ENCODE measurements around the gene SLC6A18.

The SLC6A18 gene

DNA sequence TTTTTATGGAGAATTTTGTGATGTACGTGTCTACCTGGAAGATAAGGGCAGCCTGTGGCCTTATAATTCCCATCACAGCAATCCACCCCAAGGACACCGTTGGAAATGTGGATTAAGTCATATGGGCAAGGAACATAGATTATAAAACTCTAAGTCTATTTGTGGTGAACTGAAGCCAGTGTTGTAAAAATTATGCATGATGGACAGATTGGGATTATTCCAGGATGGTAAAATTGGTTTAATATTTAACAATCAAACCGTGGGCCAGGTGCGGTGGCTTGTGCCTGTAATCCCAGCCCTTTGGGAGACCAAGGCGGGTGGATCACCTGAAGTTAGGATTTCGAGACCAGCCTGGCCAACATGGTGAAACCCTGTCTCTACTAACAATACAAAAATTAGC is 36.7 kb upstream of the SLC6A18 start:
- Histone ChIP-seq H3K27me3 (replicated peaks; ENCODE audit: insufficient read depth, low read length) (peaks cover 17% of the 10 kb centered on the region), H3K4me1 (ENCODE audit: low read length) (no peaks in the 10 kb centered on the region), H3K9me3 (replicated peaks; ENCODE audit: insufficient read depth, low read length) (no peaks in the 10 kb centered on the region), H3K79me2 (ENCODE audit: low read length) (no peaks in the 10 kb centered on the region), H3K4me3 (ENCODE audit: low read length) (no peak overlapping the region), H3K4me2 (ENCODE audit: low read depth, low read length) (no peak overlapping the region), H3K27ac (ENCODE audit: low read length) (no peak overlapping the region), H3K36me3 (replicated peaks; ENCODE audit: insufficient read depth, low read length) (no peaks in the 10 kb centered on the region), H3K9me2 (replicated peaks; ENCODE audit: insufficient read depth, low read length) (no peaks in the 10 kb centered on the region), H2AFZ (ENCODE audit: low read length) (no peak overlapping the region), H3K9ac (ENCODE audit: low read length) (no peak overlapping the region), H4K20me1 (ENCODE audit: insufficient read depth, low read length) (no peaks in the 10 kb centered on the region), H3F3A (ENCODE audit: insufficient read depth, low read length) (no peaks in the 10 kb centered on the region)
- no peak for DNase-seq
- TF ChIP-seq, protein P1, sequence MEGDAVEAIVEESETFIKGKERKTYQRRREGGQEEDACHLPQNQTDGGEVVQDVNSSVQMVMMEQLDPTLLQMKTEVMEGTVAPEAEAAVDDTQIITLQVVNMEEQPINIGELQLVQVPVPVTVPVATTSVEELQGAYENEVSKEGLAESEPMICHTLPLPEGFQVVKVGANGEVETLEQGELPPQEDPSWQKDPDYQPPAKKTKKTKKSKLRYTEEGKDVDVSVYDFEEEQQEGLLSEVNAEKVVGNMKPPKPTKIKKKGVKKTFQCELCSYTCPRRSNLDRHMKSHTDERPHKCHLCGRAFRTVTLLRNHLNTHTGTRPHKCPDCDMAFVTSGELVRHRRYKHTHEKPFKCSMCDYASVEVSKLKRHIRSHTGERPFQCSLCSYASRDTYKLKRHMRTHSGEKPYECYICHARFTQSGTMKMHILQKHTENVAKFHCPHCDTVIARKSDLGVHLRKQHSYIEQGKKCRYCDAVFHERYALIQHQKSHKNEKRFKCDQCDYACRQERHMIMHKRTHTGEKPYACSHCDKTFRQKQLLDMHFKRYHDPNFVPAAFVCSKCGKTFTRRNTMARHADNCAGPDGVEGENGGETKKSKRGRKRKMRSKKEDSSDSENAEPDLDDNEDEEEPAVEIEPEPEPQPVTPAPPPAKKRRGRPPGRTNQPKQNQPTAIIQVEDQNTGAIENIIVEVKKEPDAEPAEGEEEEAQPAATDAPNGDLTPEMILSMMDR (IDR thresholded peaks at IDR 0.05; ENCODE audit: low read length), result no peak
- TF ChIP-seq EZH2 (optimal IDR thresholded peaks at IDR 0.05; ENCODE audit: low read depth, low read length) (no peak), EZH2phosphoT487 (IDR thresholded peaks at IDR 0.05; ENCODE audit: low read length) (no peak)

DNA sequence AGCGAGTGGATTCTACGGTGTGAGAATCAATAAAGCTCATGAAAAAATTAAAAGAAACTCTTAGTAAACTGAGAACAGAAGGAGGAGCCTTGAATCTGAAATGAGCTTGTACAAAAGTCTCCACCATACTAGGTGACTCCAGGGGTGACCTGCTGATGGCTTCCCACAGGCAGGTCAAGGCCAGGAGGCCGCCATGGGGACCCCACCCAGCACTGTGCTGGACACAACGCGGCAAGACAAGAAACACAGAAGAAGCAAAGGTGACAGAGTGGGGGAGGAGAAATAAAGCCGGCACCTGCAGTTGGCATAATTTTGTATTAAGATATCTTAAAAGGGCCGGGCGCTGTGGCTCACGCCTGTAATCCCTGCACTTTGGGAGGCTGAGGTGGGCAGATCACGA is 35.9 kb upstream of the SLC6A18 start:
- TF ChIP-seq, protein P1 (IDR thresholded peaks at IDR 0.05; ENCODE audit: low read length), result no peak
- TF ChIP-seq EZH2 (optimal IDR thresholded peaks at IDR 0.05; ENCODE audit: low read depth, low read length), result no peak
- no peak for TF ChIP-seq EZH2phosphoT487 (IDR thresholded peaks at IDR 0.05; ENCODE audit: low read length)

DNA sequence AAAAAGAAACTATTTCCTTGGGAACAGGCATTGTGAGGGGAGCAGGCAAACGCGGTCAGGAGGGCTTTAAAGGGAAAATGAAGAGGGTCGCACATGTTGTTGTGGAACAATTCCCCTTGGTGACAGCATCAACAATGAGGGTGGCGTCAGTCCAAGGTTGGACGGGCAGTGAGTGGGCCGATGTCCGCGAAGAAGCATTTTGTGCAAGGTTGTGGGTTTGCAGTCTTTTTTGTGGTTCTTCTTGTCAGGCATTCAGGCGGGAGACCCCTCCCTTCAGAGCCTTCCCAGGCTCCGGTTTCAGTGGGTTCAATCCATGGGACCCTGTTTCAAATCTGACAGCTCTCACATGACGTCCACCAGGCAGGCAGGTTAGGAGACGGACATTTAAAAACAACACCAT is 34.9 kb upstream of the SLC6A18 start:
- DNase-seq, result no peak
- Histone ChIP-seq H3K4me3 (ENCODE audit: low read length) (no peak overlapping the region), H4K20me1 (ENCODE audit: insufficient read depth, low read length) (no peaks in the 10 kb centered on the region), H3K27me3 (replicated peaks; ENCODE audit: insufficient read depth, low read length) (peaks cover 27% of the 10 kb centered on the region), H3K9me2 (replicated peaks; ENCODE audit: insufficient read depth, low read length) (no peaks in the 10 kb centered on the region), H3K4me2 (ENCODE audit: low read depth, low read length) (no peak overlapping the region), H3K36me3 (replicated peaks; ENCODE audit: insufficient read depth, low read length) (no peaks in the 10 kb centered on the region), H3K79me2 (ENCODE audit: low read length) (no peaks in the 10 kb centered on the region), H2AFZ (ENCODE audit: low read length) (no peak overlapping the region), H3F3A (ENCODE audit: insufficient read depth, low read length) (no peaks in the 10 kb centered on the region), H3K27ac (ENCODE audit: low read length) (no peak overlapping the region), H3K9ac (ENCODE audit: low read length) (no peak overlapping the region), H3K9me3 (replicated peaks; ENCODE audit: insufficient read depth, low read length) (no peaks in the 10 kb centered on the region), H3K4me1 (ENCODE audit: low read length) (no peaks in the 10 kb centered on the region)
- TF ChIP-seq, protein P1 (IDR thresholded peaks at IDR 0.05; ENCODE audit: low read length), result no peak
- TF ChIP-seq EZH2phosphoT487 (IDR thresholded peaks at IDR 0.05; ENCODE audit: low read length) (no peak), EZH2 (optimal IDR thresholded peaks at IDR 0.05; ENCODE audit: low read depth, low read length) (no peak)

More for the DNA sequence above, 35.9 kb upstream of the SLC6A18 start:
- DNase-seq, result no peak
- Histone ChIP-seq H4K20me1 (ENCODE audit: insufficient read depth, low read length) (no peaks in the 10 kb centered on the region), H3K9ac (ENCODE audit: low read length) (no peak overlapping the region), H3K9me2 (replicated peaks; ENCODE audit: insufficient read depth, low read length) (no peaks in the 10 kb centered on the region), H3K27me3 (replicated peaks; ENCODE audit: insufficient read depth, low read length) (peaks cover 24% of the 10 kb centered on the region), H2AFZ (ENCODE audit: low read length) (no peak overlapping the region), H3K27ac (ENCODE audit: low read length) (no peak overlapping the region), H3K79me2 (ENCODE audit: low read length) (no peaks in the 10 kb centered on the region), H3K36me3 (replicated peaks; ENCODE audit: insufficient read depth, low read length) (no peaks in the 10 kb centered on the region), H3K9me3 (replicated peaks; ENCODE audit: insufficient read depth, low read length) (no peaks in the 10 kb centered on the region), H3K4me3 (ENCODE audit: low read length) (no peak overlapping the region), H3K4me2 (ENCODE audit: low read depth, low read length) (no peak overlapping the region), H3F3A (ENCODE audit: insufficient read depth, low read length) (no peaks in the 10 kb centered on the region), H3K4me1 (ENCODE audit: low read length) (no peaks in the 10 kb centered on the region)
